Right lung (tissue), 5 donors: ENCODE measurements around the gene EDARADD. TPM values are rescaled to one million over a fixed set of nuclear protein-coding genes. Genes with fewer than 3 reads are reported as not detected.
A peak's percentile ranks its signal among the peaks of the same experiment; 100 is the strongest.
"Not testable (repeated sequence)": the region's sequence is repeated elsewhere in the genome, so short reads cannot be mapped to it uniquely, and the experiment has no call there.

Experiments
- DNase-seq, 2 donors: peaks; one replicate each; pipeline ENCODE4 v3.0.0-alpha.2; 2013
- polyA plus RNA-seq, 5 donors: library from polyadenylated mRNA; unstranded; fragments of 120-200 nt; gene quantifications; one replicate each; pipeline versions ENCODE4 v1.2.1 to v1.2.3, GENCODE V29; 2013; ENCODE audit warnings: inconsistent platforms in 1 of 5, low replicate concordance in 1 of 5; ENCODE audit not compliant: insufficient read length in 5 of 5, insufficient read depth in 1 of 5

The EDARADD gene
- polyA plus RNA-seq, 5 donors: 3.6 to 6.7 (median 4.8) TPM

GRCh38 chr1:236429715-236430274 lies 35.7 kb downstream of the EDARADD start:
- DNase-seq: no peak

- no peak for DNase-seq
These were observed 39.8 kb downstream of the EDARADD start for GRCh38 chr1:236433819-236434315.

- no peak for DNase-seq
These were observed 44.5 kb downstream of the EDARADD start for GRCh38 chr1:236438614-236439013.

GRCh38 chr1:236440373-236440772 lies 46.3 kb downstream of the EDARADD start:
- DNase-seq: no peak

GRCh38 chr1:236450779-236451178 lies 56.7 kb downstream of the EDARADD start:
- DNase-seq: no peak

GRCh38 chr1:236451796-236452373 lies 57.8 kb downstream of the EDARADD start:
- DNase-seq: no peak

- no peak for DNase-seq
These were observed 61.2 kb downstream of the EDARADD start for GRCh38 chr1:236455243-236455642.

- no peak for DNase-seq
These were observed 63.7 kb downstream of the EDARADD start for GRCh38 chr1:236457775-236458174.

- no peak for DNase-seq
These were observed 64.9 kb downstream of the EDARADD start for GRCh38 chr1:236458996-236459395.

- no peak for DNase-seq
These were observed 66.0 kb downstream of the EDARADD start for GRCh38 chr1:236460103-236460502.

- not testable (repeated sequence) for DNase-seq
These were observed 70.1 kb downstream of the EDARADD start for GRCh38 chr1:236464197-236464596.

GRCh38 chr1:236465231-236465958 lies 71.3 kb downstream of the EDARADD start:
- DNase-seq: no peak

- DNase-seq: no peak
These were observed 71.8 kb downstream of the EDARADD start for GRCh38 chr1:236465959-236466303.

GRCh38 chr1:236467327-236467641 lies 73.2 kb downstream of the EDARADD start:
- no peak for DNase-seq

- no peak for DNase-seq
These were observed 74.5 kb downstream of the EDARADD start for GRCh38 chr1:236468625-236469024.

GRCh38 chr1:236469466-236469865 lies 75.4 kb downstream of the EDARADD start:
- DNase-seq: no peak

GRCh38 chr1:236471096-236471495 lies 77.0 kb downstream of the EDARADD start:
- no peak for DNase-seq

GRCh38 chr1:236471653-236472052 lies 77.6 kb downstream of the EDARADD start:
- DNase-seq: peak in 1 of 2 donors; percentile 8

- no peak for DNase-seq
These were observed 79.0 kb downstream of the EDARADD start for GRCh38 chr1:236472850-236473788.

GRCh38 chr1:236476019-236476418 lies 81.9 kb downstream of the EDARADD start:
- DNase-seq: no peak

GRCh38 chr1:236480758-236481436 lies 86.8 kb downstream of the EDARADD start:
- no peak for DNase-seq
